GM19193 (cell line): ENCODE results near the gene HACD2.

Experiments
- POLR2A ChIP-seq: IDR thresholded peaks from 4 replicates; pipeline ENCODE4 v1.6.1; 2011; ENCODE audit not compliant: insufficient read depth, insufficient read length; ENCODE audit errors: extremely low read depth

The HACD2 gene

GRCh38 chr3:123584988-123585937 lies at the start of gene HACD2:
Gene HACD2 (minus strand): TSS chr3:123585053. CDS start chr3:123585027, 26 bp downstream.
- TF ChIP-seq POLR2A: peak; percentile 84

- TF ChIP-seq POLR2A: no peak
These were observed 49.5 kb upstream of the HACD2 start for GRCh38 chr3:123634149-123635051.

GRCh38 chr3:123633530-123633929 lies 48.7 kb upstream of the HACD2 start:
- no peak for TF ChIP-seq POLR2A

- no peak for TF ChIP-seq POLR2A
These were observed 47.4 kb upstream of the HACD2 start for GRCh38 chr3:123632161-123632655.

GRCh38 chr3:123629747-123630047 lies 44.8 kb upstream of the HACD2 start:
- TF ChIP-seq POLR2A: no peak

GRCh38 chr3:123628996-123629746 lies 44.3 kb upstream of the HACD2 start:
- no peak for TF ChIP-seq POLR2A

- TF ChIP-seq POLR2A: no peak
These were observed 43.1 kb upstream of the HACD2 start for GRCh38 chr3:123627673-123628670.

- no peak for TF ChIP-seq POLR2A
These were observed 42.0 kb upstream of the HACD2 start for GRCh38 chr3:123626881-123627280.

GRCh38 chr3:123624302-123624701 lies 39.4 kb upstream of the HACD2 start:
- TF ChIP-seq POLR2A: no peak

GRCh38 chr3:123623346-123623880 lies 38.6 kb upstream of the HACD2 start:
- TF ChIP-seq POLR2A: no peak

- TF ChIP-seq POLR2A: no peak
These were observed 37.9 kb upstream of the HACD2 start for GRCh38 chr3:123622766-123623165.

- TF ChIP-seq POLR2A: no peak
These were observed 37.0 kb upstream of the HACD2 start for GRCh38 chr3:123621850-123622189.

GRCh38 chr3:123621186-123621849 lies 36.5 kb upstream of the HACD2 start:
- no peak for TF ChIP-seq POLR2A

- TF ChIP-seq POLR2A: no peak
These were observed 35.5 kb upstream of the HACD2 start for GRCh38 chr3:123620343-123620742.
